ENCODE measurements around the gene FKBP11. TPM values are rescaled to one million over a fixed set of nuclear protein-coding genes. Genes with fewer than 3 reads are reported as not detected.
A peak's percentile ranks its signal among the peaks of the same experiment; 100 is the strongest.

Gene FKBP11
- total RNA-seq, 6 donors from 2014 or later = 9.4 to 31.9 (median 19.3) TPM

GRCh38 chr12:48961331-48961730 lies 36.0 kb upstream of the FKBP11 start:
- H3K4me1 ChIP-seq = peaks cover 6 to 9% (median 8%) of the 10 kb centered on the region in 4 donors
- 49 to 52% methylated on average over 4 of the region's 4 CpGs for WGBS, 2 donors
- ATAC-seq (ENCODE audit: low FRiP score in 2 of 2) = no peak

GRCh38 chr12:48960834-48961233 lies 35.5 kb upstream of the FKBP11 start:
- no peak overlapping the region for H3K27ac ChIP-seq
- H3K27me3 ChIP-seq = no peaks in the 10 kb centered on the region
- TF ChIP-seq POLR2AphosphoS5 (IDR thresholded peaks at IDR 0.05) (no peak), EP300 (IDR thresholded peaks at IDR 0.05) (no peak), CTCF (IDR thresholded peaks at IDR 0.05) (no peak), POLR2A (IDR thresholded peaks at IDR 0.05) (no peak)
- no peak overlapping the region for H3K4me3 ChIP-seq
- H3K9me3 ChIP-seq = no peaks in the 10 kb centered on the region
- DNase-seq = no peak
- WGBS, 2 donors = 56 to 75% methylated on average over 3 of the region's 3 CpGs
- peaks cover 11 to 12% (median 12%) of the 10 kb centered on the region in 4 donors for H3K4me1 ChIP-seq
- ATAC-seq (ENCODE audit: low FRiP score in 2 of 2) = no peak
- no peaks in the 10 kb centered on the region for H3K36me3 ChIP-seq

More at GRCh38 chr12:48961331-48961730, 36.0 kb upstream of the FKBP11 start:
- H3K36me3 ChIP-seq = no peaks in the 10 kb centered on the region
- no peaks in the 10 kb centered on the region for H3K27me3 ChIP-seq
- H3K4me3 ChIP-seq = no peak overlapping the region
- TF ChIP-seq CTCF (IDR thresholded peaks at IDR 0.05) (no peak), POLR2AphosphoS5 (IDR thresholded peaks at IDR 0.05) (no peak), POLR2A (IDR thresholded peaks at IDR 0.05) (no peak), EP300 (IDR thresholded peaks at IDR 0.05) (no peak)
- no peak overlapping the region for H3K27ac ChIP-seq
- DNase-seq = no peak
- H3K9me3 ChIP-seq = no peaks in the 10 kb centered on the region

GRCh38 chr12:48958049-48958388 lies 32.7 kb upstream of the FKBP11 start:
- Histone ChIP-seq H3K27ac (peak overlapping the region in 2 of 4 donors; percentile 90 to 96), H3K4me3 (peak overlapping the region in 3 of 4 donors; percentile 71 to 100 (median 100)), H3K4me1 (peaks cover 25 to 27% (median 27%) of the 10 kb centered on the region in 4 donors), H3K9me3 (no peaks in the 10 kb centered on the region), H3K27me3 (no peaks in the 10 kb centered on the region), H3K36me3 (peaks cover 0 to 17% (median 0%) of the 10 kb centered on the region in 4 donors)
- DNase-seq (no peak), ATAC-seq (ENCODE audit: low FRiP score in 2 of 2) (no peak)
- TF ChIP-seq CTCF (IDR thresholded peaks at IDR 0.05) (no peak), POLR2AphosphoS5 (IDR thresholded peaks at IDR 0.05) (no peak), POLR2A (IDR thresholded peaks at IDR 0.05) (no peak), EP300 (IDR thresholded peaks at IDR 0.05) (no peak)
- WGBS, 2 donors = 14 to 18% methylated on average over 3 of the region's 3 CpGs

- H3K4me3 ChIP-seq = peak within 1 kb of the TSS; percentile 71 to 100 (median 98)
- no peaks in the 10 kb centered on the region for H3K9me3 ChIP-seq
- DNase-seq (peak; percentile 96 to 97), ATAC-seq (ENCODE audit: low FRiP score in 2 of 2) (peak; percentile 96)
- 0 to 2% methylated on average over 39 to 56 of the region's 58 CpGs for WGBS, 2 donors
- H3K4me1 ChIP-seq = peaks cover 25 to 27% (median 27%) of the 10 kb centered on the region in 4 donors
- peaks cover 0 to 24% (median 0%) of the 10 kb centered on the region in 4 donors for H3K36me3 ChIP-seq
- H3K27ac ChIP-seq = peak within 1 kb of the TSS; percentile 78 to 96 (median 91)
- TF ChIP-seq EP300 (IDR thresholded peaks at IDR 0.05) (no peak), POLR2AphosphoS5 (IDR thresholded peaks at IDR 0.05) (peak; percentile 91 to 93), POLR2A (IDR thresholded peaks at IDR 0.05) (peak in 3 of 4 donors; percentile 45 to 79 (median 75)), CTCF (IDR thresholded peaks at IDR 0.05) (peak in 1 of 6 experiments; percentile 11)
- no peaks in the 10 kb centered on the region for H3K27me3 ChIP-seq
Measured at GRCh38 chr12:48957141-48958048, 32.1 kb upstream of the FKBP11 start, which contains the start of gene ARF3. Gene ARF3 (minus strand): TSS chr12:48957487. CDS start chr12:48941095, 16,392 bp downstream.
